Myocyte (in vitro differentiated cells): ENCODE results near the gene NIPBL. TPM values are rescaled to one million over a fixed set of nuclear protein-coding genes. Genes with fewer than 3 reads are reported as not detected.
"Not testable (repeated sequence)": the region's sequence is repeated elsewhere in the genome, so short reads cannot be mapped to it uniquely, and the experiment has no call there.

Experiments used
- DNase-seq: peaks from one replicate; pipeline ENCODE4 v3.0.0-alpha.2; 2012; ENCODE audit warnings: low read depth
- total RNA-seq: library from RNA; depleted of rRNA; stranded (reverse); fragments of >200 nt; gene quantifications from 2 replicates; pipeline ENCODE4 v1.2.3, GENCODE V29; 2014

Gene NIPBL
- total RNA-seq, 1 donor from 2014 or later: 19.4 TPM

GRCh38 chr5:36878392-36879082 lies 2.0 kb downstream of the NIPBL start:
- peak; percentile 44 for DNase-seq

DNA sequence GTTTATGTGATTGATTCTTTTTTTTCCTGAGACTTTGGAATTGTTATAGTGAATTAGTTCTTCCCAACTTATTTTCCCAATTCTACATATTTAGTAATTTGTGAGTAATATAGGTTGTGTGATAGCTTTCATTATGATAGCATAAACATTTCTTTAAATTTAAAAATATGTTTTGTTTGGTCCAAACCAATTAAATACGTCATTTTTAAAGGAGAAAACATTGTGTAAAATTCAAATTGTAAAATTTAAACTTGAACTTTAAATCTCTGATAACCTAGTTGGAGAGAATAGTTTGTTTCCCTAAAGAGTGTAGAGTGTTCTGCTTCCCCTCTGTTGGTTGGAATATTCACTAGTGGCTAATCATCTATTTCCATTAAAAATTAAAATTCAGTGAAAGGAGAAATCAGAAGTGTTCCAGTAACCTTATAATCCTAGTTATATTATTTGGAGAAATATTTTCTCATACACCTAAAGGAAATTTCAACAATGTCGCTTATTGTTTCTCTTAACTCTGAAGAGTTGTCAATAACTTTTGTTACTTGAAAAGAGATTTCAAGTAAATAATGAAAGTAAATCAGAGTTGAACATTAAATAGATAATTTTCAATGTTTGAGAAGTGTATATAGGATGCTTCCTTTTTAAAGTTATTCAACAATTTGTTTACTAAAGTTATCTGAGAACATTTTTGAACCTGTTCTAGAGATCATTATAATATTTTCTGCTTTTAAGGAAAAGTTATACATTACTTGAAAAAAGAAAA lies 2.9 kb downstream of the NIPBL start:
- DNase-seq: no peak

DNA sequence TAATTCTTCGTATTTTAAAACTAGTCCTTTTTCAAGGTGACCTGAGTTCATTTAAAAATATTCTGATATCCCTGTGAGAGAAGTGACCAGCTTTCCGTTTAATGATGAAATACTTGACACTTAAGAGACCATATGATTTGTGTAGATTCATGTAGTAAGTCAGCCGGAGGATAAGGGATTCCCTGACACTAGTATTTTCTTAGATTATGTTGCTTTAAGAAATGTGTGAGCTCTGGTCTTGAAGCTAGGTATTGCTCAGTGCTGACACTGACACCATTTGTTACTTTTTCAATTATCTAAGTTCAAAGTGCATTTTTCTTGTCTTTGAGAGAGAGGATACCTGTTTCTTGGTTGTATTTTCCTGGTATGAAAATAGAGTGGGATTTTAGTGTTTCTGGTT lies 4.2 kb downstream of the NIPBL start:
- no peak for DNase-seq

- DNase-seq: no peak
These were observed 4.7 kb downstream of the NIPBL start for GRCh38 chr5:36881304-36881703.

DNA sequence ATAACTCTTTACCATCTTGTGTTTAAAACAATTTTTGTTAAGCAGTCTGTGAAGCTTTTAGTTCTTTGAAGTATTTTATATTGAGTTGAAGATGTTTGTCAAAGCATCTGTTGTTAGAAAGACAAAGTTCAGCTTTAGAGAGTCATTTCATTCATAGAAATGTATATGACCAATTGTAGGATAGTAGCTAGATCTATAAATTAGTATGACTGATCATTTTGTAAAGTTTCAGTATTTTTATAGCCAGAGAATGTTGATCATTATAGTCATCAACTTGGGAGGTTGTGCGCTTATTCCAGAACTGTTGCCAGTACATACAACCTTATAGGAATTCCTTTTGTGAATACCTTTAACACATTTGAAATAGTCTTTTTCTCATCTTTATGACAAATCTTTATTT lies 5.2 kb downstream of the NIPBL start:
- no peak for DNase-seq

GRCh38 chr5:36882250-36882649 lies 5.7 kb downstream of the NIPBL start:
- no peak for DNase-seq

GRCh38 chr5:36883894-36884462 lies 7.4 kb downstream of the NIPBL start:
- DNase-seq: no peak

GRCh38 chr5:36885149-36885548 lies 8.6 kb downstream of the NIPBL start:
- DNase-seq: no peak

DNA sequence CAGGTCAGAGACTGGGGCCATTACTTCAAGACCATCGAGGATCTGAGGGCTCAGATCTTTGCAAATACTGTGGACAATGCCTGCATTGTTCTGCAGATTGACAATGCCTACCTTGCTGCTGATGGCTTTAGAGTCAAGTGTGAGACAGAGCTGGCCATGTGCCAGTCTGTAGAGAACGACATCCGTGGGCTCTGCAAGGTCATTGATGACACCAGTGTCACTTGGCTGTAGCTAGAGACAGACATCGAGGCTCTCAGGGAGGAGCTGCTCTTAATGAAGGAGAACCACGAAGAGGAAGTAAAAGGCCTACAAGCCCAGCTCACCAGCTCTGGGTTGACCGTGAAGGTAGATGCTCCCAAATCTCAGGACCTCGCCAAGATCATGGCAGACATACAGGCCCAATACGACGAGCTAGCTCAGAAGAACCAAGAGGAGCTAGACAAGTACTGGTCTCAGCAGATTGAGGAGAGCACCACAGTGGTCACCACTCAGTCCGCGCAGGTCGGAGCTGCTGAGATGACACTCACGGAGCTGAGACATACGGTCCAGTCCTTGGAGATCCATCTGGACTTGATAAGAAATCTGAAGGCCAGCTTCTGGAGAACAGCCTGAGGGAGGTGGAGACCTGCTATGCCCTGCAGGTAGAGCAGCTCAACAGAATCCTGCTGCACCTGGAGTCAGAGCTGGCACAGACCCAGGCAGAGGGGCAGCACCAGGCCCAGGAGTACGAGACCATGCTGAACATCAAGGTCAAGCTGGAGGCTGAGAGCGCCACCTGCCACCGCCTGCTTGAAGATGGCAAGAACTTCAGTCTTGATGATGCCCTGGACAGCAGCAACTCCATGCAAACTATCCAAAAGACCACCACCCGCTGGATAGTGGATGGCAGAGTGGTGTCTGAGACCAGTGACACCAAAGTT lies 9.3 kb downstream of the NIPBL start:
- DNase-seq: no peak

DNA sequence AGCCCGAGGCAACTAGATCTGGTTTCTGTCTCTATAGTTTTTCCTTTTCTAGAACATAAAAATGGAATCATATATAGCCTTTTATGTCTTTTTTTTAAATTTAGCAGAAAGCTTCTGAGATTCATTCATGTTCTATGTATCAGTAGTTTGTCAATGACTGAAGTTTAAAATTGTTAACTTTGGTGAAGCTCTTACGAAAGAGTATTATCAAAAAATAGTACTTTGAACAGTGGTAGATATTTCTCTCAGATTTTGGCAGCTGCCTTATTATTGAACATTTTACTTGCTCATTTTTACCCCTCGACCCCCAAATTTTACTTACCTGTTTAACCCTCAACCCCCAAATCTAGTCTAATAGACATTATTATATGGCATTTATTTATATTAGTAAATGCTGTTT lies 10.2 kb downstream of the NIPBL start:
- DNase-seq: no peak

DNA sequence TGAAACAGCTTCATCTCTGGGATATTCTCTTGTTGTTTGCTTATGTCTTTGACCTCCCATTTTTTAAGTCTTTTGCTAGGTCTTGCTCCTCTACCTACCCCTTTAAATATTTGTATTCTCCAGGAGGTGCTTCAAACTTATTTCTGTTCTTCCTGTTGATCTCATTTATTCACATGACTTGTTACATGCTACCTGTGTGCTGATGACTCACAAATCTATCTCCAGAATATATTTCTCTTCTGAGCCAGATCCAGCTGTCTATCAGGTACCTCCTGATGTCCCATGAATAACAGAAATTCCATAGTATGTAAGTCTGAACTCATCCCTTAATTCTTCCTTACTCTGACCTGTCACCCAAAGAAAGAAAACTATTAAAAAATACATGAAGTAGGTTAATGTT lies 11.0 kb downstream of the NIPBL start:
- DNase-seq: no peak

DNA sequence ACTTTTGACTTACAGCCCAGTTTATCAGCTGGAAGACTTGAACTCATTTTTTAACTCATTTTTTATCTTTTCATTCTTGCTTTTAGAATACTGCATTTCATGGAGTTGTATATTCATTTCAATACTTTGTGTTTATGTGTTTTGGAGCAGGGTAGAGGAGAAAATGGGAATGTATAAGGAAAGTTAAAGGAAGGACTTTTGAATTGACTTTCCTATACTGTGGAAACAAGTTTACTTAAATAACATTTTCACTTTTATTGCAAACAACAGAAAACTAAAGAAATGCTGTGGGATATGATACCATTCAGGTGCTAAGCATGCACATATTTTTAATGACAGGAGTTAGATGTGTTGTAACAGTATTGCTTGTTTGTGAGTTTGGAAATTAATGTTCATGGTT lies 11.7 kb downstream of the NIPBL start:
- no peak for DNase-seq

GRCh38 chr5:36889264-36889663 lies 12.7 kb downstream of the NIPBL start:
- no peak for DNase-seq

DNA sequence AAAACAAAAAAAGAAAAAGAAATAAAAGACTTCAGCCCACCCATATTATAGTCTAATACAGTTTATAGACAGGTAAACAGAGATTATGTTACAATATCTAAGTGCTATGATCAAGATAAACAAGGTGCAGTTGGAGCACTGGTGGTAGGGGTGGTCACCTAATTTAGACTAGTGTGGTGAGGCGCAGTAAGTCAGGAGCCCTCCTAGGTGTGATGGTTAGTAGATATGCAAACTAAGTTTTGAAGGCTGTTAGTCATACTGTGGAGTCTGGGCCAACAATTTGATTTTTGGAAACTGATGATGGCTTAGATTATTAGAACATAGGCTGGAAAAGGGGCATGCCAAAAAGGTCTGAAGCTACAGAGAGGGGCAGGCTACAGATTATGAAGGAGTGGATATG lies 14.7 kb downstream of the NIPBL start:
- DNase-seq: no peak

- DNase-seq: not testable (repeated sequence)
These were observed 15.7 kb downstream of the NIPBL start for GRCh38 chr5:36892085-36892830.

GRCh38 chr5:36894954-36895353 lies 18.4 kb downstream of the NIPBL start:
- DNase-seq: no peak

GRCh38 chr5:36896476-36896875 lies 19.9 kb downstream of the NIPBL start:
- no peak for DNase-seq

DNA sequence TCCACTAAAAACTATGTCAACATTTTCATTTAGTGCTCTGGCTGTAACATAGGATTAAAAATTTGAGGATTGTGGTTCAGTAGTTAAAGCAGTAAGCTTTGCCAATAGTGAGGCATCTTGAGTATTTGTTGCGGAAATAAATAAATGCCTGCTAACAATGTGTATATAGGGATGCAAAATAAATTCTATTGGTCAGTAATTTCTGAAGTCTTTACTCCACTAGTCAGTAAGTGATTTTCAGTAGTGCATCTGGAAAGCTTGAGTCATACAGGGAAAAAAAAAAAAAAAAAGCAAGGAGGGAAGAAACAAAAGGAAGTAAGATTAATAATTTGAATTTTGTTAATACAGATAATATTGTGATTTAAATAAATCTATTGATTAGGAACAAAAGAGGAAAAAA lies 21.0 kb downstream of the NIPBL start:
- DNase-seq: no peak

DNA sequence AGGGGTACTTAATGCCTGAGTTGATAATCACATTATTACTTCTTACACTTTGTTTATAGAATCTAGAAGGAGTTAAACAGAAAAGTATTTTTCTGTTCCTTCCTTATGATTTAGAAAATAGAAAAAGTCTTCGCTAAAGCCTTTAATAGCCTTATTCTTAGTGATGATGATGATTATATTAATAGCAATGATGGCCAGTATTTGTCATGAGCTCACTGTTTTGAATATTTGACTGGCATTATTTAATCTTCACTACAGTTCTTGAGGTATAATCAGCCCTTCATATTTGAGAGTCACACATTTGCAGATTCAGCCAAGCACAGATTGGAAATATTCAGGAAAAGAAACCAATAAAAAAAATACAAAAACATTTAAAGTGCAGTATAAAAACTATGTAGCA lies 23.3 kb downstream of the NIPBL start:
- DNase-seq: no peak

DNA sequence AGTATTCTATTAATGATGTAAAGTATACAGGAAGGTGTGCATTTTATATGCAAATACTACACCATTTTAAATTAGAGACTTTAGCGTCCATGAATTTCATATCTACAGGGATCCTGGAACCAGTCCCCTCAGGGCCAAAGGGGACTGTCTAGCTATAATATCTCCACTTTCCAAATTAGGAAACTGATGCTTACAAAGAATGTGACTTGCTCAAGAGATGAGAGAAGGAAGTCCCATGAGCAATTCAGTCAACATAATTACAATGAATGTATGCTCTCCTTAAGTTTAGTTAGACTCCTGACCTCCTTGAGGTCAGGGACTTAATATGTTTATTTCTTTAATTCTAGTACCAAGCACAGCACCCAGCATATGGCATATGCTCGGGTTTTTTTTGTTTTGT lies 23.7 kb downstream of the NIPBL start:
- DNase-seq: no peak

DNA sequence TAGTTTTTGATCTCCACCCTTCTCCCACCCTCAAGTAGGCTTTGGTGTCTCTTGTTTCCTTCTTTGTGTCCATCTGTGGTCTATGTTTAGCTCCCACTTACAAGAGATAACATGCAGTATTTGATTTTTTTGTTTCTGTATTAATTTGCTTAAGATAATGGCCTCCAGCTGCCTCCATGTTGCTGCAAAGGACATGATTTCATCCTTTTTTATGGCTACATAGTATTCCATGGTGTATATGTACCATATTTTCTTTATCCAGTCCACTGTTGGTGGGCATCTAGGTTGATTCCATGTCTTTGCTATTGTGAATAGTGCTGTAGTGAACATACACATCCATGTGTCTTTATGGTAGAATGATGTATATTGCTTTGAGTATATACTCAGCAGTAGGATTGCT lies 24.5 kb downstream of the NIPBL start:
- DNase-seq: not testable (repeated sequence)
